Astrocyte (in vitro differentiated cells and primary cell): ENCODE measurements around the gene MELTF. TPM values are rescaled to one million over a fixed set of nuclear protein-coding genes. Genes with fewer than 3 reads are reported as not detected.

Experiments
- DNase-seq: peaks from one replicate; pipeline ENCODE4 v3.0.0-alpha.2; 2010; ENCODE audit warnings: low read depth
- FAIRE-seq: peaks from 2 replicates; lab custom pipeline; 2011; peaks lifted over from hg19 to GRCh38; lab: Jason Lieb, UNC
- H2AFZ ChIP-seq: 2 replicates; pipeline ENCODE4 v1.6.0; 2012; ENCODE audit warnings: low read depth, low read length, inconsistent platforms
- H3K27ac ChIP-seq: 2 replicates; pipeline ENCODE4 v1.5.1; 2011; ENCODE audit warnings: low read depth, low read length, inconsistent platforms
- H3K27me3 ChIP-seq: 2 replicates; pipeline ENCODE4 v1.6.0; 2011; ENCODE audit warnings: low read length, inconsistent platforms; ENCODE audit not compliant: insufficient read depth
- H3K36me3 ChIP-seq: 2 replicates; pipeline ENCODE4 v1.5.1; 2011; ENCODE audit warnings: low read length, inconsistent platforms; ENCODE audit not compliant: insufficient read depth
- H3K4me1 ChIP-seq: 2 replicates; pipeline ENCODE4 v1.5.1; 2011; ENCODE audit warnings: low read length, inconsistent platforms; ENCODE audit not compliant: insufficient read depth
- H3K4me2 ChIP-seq: 2 replicates; pipeline ENCODE4 v1.6.0; 2012; ENCODE audit warnings: low read length, inconsistent platforms
- H3K4me3 ChIP-seq: 2 replicates; pipeline ENCODE4 v1.5.1; 2011; ENCODE audit warnings: low read depth, mild to moderate bottlenecking, low read length, inconsistent platforms; ENCODE audit not compliant: insufficient read depth
- H3K79me2 ChIP-seq: 2 replicates; pipeline ENCODE4 v1.6.0; 2012; ENCODE audit warnings: mild to moderate bottlenecking, low read length, inconsistent platforms; ENCODE audit not compliant: insufficient read depth
- H3K9ac ChIP-seq: 2 replicates; pipeline ENCODE4 v1.6.0; 2012; ENCODE audit warnings: mild to moderate bottlenecking, low read length, inconsistent platforms
- H3K9me3 ChIP-seq: 2 replicates; pipeline ENCODE4 v1.5.1; 2012; ENCODE audit warnings: low read depth, mild to moderate bottlenecking, low read length, inconsistent platforms; ENCODE audit not compliant: insufficient read depth
- H4K20me1 ChIP-seq: 2 replicates; pipeline ENCODE4 v1.6.0; 2012; ENCODE audit warnings: low read length, inconsistent platforms; ENCODE audit not compliant: insufficient read depth
- H3K27ac Mint-ChIP-seq: one replicate; pipeline ENCODE4 v1.8.0; 2021; ENCODE audit warnings: mild to moderate bottlenecking, mixed read lengths; ENCODE audit not compliant: unreplicated experiment
- H3K27me3 Mint-ChIP-seq: one replicate; pipeline ENCODE4 v1.8.0; 2021; ENCODE audit warnings: low read depth, mixed read lengths; ENCODE audit not compliant: unreplicated experiment
- H3K36me3 Mint-ChIP-seq: one replicate; pipeline ENCODE4 v1.8.0; 2021; ENCODE audit warnings: low read depth, mixed read lengths; ENCODE audit not compliant: unreplicated experiment
- H3K4me1 Mint-ChIP-seq: one replicate; pipeline ENCODE4 v1.8.0; 2021; ENCODE audit warnings: low read depth, mixed read lengths; ENCODE audit not compliant: unreplicated experiment
- H3K4me3 Mint-ChIP-seq: one replicate; pipeline ENCODE4 v1.8.0; 2021; ENCODE audit warnings: mild to moderate bottlenecking, moderate library complexity, mixed read lengths; ENCODE audit not compliant: unreplicated experiment
- H3K9me3 Mint-ChIP-seq: one replicate; pipeline ENCODE4 v1.8.0; 2021; ENCODE audit warnings: mild to moderate bottlenecking, mixed read lengths; ENCODE audit not compliant: unreplicated experiment
- CTCF ChIP-seq: IDR thresholded peaks from 2 replicates; pipeline ENCODE4 v1.5.1; 2011; ENCODE audit warnings: low read depth, mild to moderate bottlenecking, inconsistent platforms, low read length, moderate library complexity; ENCODE audit not compliant: insufficient read depth
- EZH2 ChIP-seq: IDR thresholded peaks from 2 replicates; pipeline ENCODE4 v1.6.1; 2012; ENCODE audit warnings: mild to moderate bottlenecking, low read length, inconsistent platforms; ENCODE audit not compliant: insufficient read depth
- total RNA-seq: library from RNA; stranded (reverse); gene quantifications from 2 replicates; pipeline ENCODE4 v1.2.1, GENCODE V29; 2021

Gene MELTF
- total RNA-seq, 1 donor from 2014 or later = 24.0 TPM

- TF ChIP-seq EZH2 = no peak
- TF ChIP-seq CTCF = no peak
- H3K27me3 ChIP-seq = no peaks in the 10 kb centered on the region
Observed at GRCh38 chr3:197009532-197010019, 20.0 kb downstream of the MELTF start.

GRCh38 chr3:197008436-197009209 lies 21.0 kb downstream of the MELTF start:
- Histone ChIP-seq H3K9me3 (no peaks in the 10 kb centered on the region), H3K4me1 (peaks cover 2% of the 10 kb centered on the region), H3K4me2 (no peak overlapping the region), H2AFZ (no peak overlapping the region), H3K4me3 (no peak overlapping the region), H3K79me2 (no peaks in the 10 kb centered on the region), H3K9ac (no peak overlapping the region), H4K20me1 (no peaks in the 10 kb centered on the region), H3K27me3 (no peaks in the 10 kb centered on the region), H3K36me3 (no peaks in the 10 kb centered on the region), H3K27ac (no peak overlapping the region)
- Mint-ChIP-seq H3K9me3 (peaks cover 6% of the 10 kb centered on the region), H3K36me3 (peaks cover 2% of the 10 kb centered on the region), H3K4me3 (no peak overlapping the region), H3K27me3 (peaks cover 37% of the 10 kb centered on the region), H3K4me1 (peaks cover 2% of the 10 kb centered on the region), H3K27ac (no peak overlapping the region)
- no peak for DNase-seq
- FAIRE-seq = no peak
- TF ChIP-seq EZH2 (no peak), CTCF (no peak)

More at GRCh38 chr3:197009532-197010019, 20.0 kb downstream of the MELTF start:
- Histone ChIP-seq H3K4me3 (no peak overlapping the region), H2AFZ (no peak overlapping the region), H3K9me3 (no peaks in the 10 kb centered on the region), H3K36me3 (no peaks in the 10 kb centered on the region), H3K4me1 (no peaks in the 10 kb centered on the region), H4K20me1 (no peaks in the 10 kb centered on the region), H3K27ac (no peak overlapping the region), H3K4me2 (no peak overlapping the region), H3K79me2 (no peaks in the 10 kb centered on the region), H3K9ac (no peak overlapping the region)
- peaks cover 6% of the 10 kb centered on the region for H3K9me3 Mint-ChIP-seq
- H3K4me1 Mint-ChIP-seq = no peaks in the 10 kb centered on the region
- no peak overlapping the region for H3K27ac Mint-ChIP-seq
- FAIRE-seq = no peak
- H3K4me3 Mint-ChIP-seq = no peak overlapping the region
- H3K27me3 Mint-ChIP-seq = peaks cover 34% of the 10 kb centered on the region
- no peak for DNase-seq
- H3K36me3 Mint-ChIP-seq = no peaks in the 10 kb centered on the region

- Histone ChIP-seq H3K4me1 (peaks cover 5% of the 10 kb centered on the region), H3K9ac (no peak overlapping the region), H3K27ac (no peak overlapping the region), H3K36me3 (no peaks in the 10 kb centered on the region), H3K27me3 (no peaks in the 10 kb centered on the region), H4K20me1 (no peaks in the 10 kb centered on the region), H2AFZ (no peak overlapping the region), H3K4me2 (no peak overlapping the region), H3K79me2 (no peaks in the 10 kb centered on the region), H3K4me3 (no peak overlapping the region), H3K9me3 (no peaks in the 10 kb centered on the region)
- TF ChIP-seq CTCF (no peak), EZH2 (no peak)
- Mint-ChIP-seq H3K4me1 (peaks cover 2% of the 10 kb centered on the region), H3K27ac (no peak overlapping the region), H3K4me3 (no peak overlapping the region), H3K9me3 (peaks cover 6% of the 10 kb centered on the region), H3K36me3 (peaks cover 2% of the 10 kb centered on the region), H3K27me3 (peaks cover 31% of the 10 kb centered on the region)
- no peak for DNase-seq
- no peak for FAIRE-seq
Observed at GRCh38 chr3:197007953-197008352, 21.7 kb downstream of the MELTF start.
